H1 (cell line): ENCODE data around the gene XPO6. TPM values are rescaled to one million over a fixed set of nuclear protein-coding genes. Genes with fewer than 3 reads are reported as not detected.

ENCODE experiments used
- CTCF ChIA-PET: fragments of 300-600 bp; sonication (Branson Sonifier 250); formaldehyde crosslinking; loops from one replicate; lab custom pipeline; 2021; ENCODE audit not compliant: partially characterized antibody; lab: Charles Lee
- POLR2A ChIA-PET: fragments of 300-600 bp; sonication (Branson Sonifier 250); formaldehyde crosslinking; loops from one replicate; lab custom pipeline; 2021; ENCODE audit warnings: inconsistent platforms; ENCODE audit not compliant: partially characterized antibody; lab: Charles Lee
- DNase-seq, 2 experiments: peaks; one replicate each; pipeline versions ENCODE4 v3.0.0 to v3.0.0-alpha.2; 2010 to 2022; ENCODE audit warnings: low spot score in 2 of 2, low read depth in 1 of 2, mixed read lengths in 1 of 2
- FAIRE-seq: peaks from 2 replicates; lab custom pipeline; 2011; peaks lifted over from hg19 to GRCh38; lab: Jason Lieb, UNC
- H2AFZ ChIP-seq: 2 replicates; pipeline ENCODE4 v1.8.1; 2012; ENCODE audit warnings: low read length, inconsistent platforms
- H2AK5ac ChIP-seq: 2 replicates; pipeline ENCODE4 v1.6.1; 2013; ENCODE audit warnings: low read depth, low read length
- H2BK120ac ChIP-seq: replicated peaks from 2 replicates; pipeline ENCODE3; 2013; ENCODE audit warnings: low read depth, low read length, inconsistent platforms
- H2BK12ac ChIP-seq: 2 replicates; pipeline ENCODE4 v1.6.1; 2013; ENCODE audit warnings: low read depth, low read length
- H2BK15ac ChIP-seq: 2 replicates; pipeline ENCODE4 v1.6.1; 2013; ENCODE audit warnings: low read length
- H2BK20ac ChIP-seq: 2 replicates; pipeline ENCODE4 v1.6.1; 2013; ENCODE audit warnings: low read length
- H2BK5ac ChIP-seq: 2 replicates; pipeline ENCODE4 v1.6.1; 2013; ENCODE audit warnings: low read depth, low read length
- H3K14ac ChIP-seq: 2 replicates; pipeline ENCODE4 v1.6.1; 2013; ENCODE audit warnings: inconsistent platforms; ENCODE audit not compliant: insufficient read length
- H3K18ac ChIP-seq: 2 replicates; pipeline ENCODE4 v1.6.1; 2013; ENCODE audit warnings: low read length; ENCODE audit errors: extremely low read depth
- H3K23ac ChIP-seq: 2 replicates; pipeline ENCODE4 v1.6.1; 2013; ENCODE audit warnings: inconsistent platforms; ENCODE audit not compliant: insufficient read length
- H3K23me2 ChIP-seq: 2 replicates; pipeline ENCODE4 v1.6.1; 2013; ENCODE audit warnings: low read depth, low read length
- H3K27ac ChIP-seq: 2 replicates; pipeline ENCODE4 v1.6.1; 2011; ENCODE audit warnings: low read depth, low read length, inconsistent platforms
- H3K27me3 ChIP-seq, 4 experiments: replicated peaks in 1 of 4; 1 replicate in 1 of 4; 2 replicates in 3 of 4; pipeline versions ENCODE4 v1.6.1 to v1.8.1; 2011 to 2013; ENCODE audit warnings: low read length in 3 of 4, mild to moderate bottlenecking in 3 of 4, inconsistent platforms in 2 of 4, mixed read lengths in 2 of 4, moderate library complexity in 1 of 4; ENCODE audit not compliant: control insufficient read depth in 3 of 4, insufficient read depth in 3 of 4; ENCODE audit errors: extremely low read depth in 1 of 4
- H3K36me3 ChIP-seq, 4 experiments: 2 replicates each; pipeline versions ENCODE4 v1.6.1 to v1.8.1; 2011 to 2013; ENCODE audit warnings: mild to moderate bottlenecking in 4 of 4, low read length in 3 of 4, moderate library complexity in 2 of 4, control low read depth in 1 of 4, inconsistent platforms in 1 of 4; ENCODE audit not compliant: insufficient read depth in 4 of 4, control insufficient read depth in 2 of 4
- H3K4ac ChIP-seq: replicated peaks from 2 replicates; pipeline ENCODE3; 2013; ENCODE audit warnings: low read length, low read depth, mixed read lengths, inconsistent platforms; ENCODE audit not compliant: insufficient read length
- H3K4me1 ChIP-seq, 4 experiments: replicated peaks in 1 of 4; 1 replicate in 1 of 4; 2 replicates in 3 of 4; pipeline versions ENCODE4 v1.6.1 to v1.8.1; 2011 to 2013; ENCODE audit warnings: low read length in 3 of 4, inconsistent platforms in 2 of 4, mixed read lengths in 1 of 4; ENCODE audit not compliant: insufficient read depth in 4 of 4, control insufficient read depth in 3 of 4
- H3K4me2 ChIP-seq, 2 experiments: 2 replicates each; pipeline versions ENCODE4 v1.6.1 to v1.8.1; 2011 to 2013; ENCODE audit warnings: low read depth in 2 of 2, low read length in 2 of 2, control low read depth in 1 of 2, inconsistent platforms in 1 of 2, mild to moderate bottlenecking in 1 of 2; ENCODE audit not compliant: insufficient read depth in 1 of 2
- H3K4me3 ChIP-seq, 4 experiments: fragments of 200-600, 300-600 bp in 1 of 4; sonication (generic), shearing (Covaris generic), sonication (Bioruptor Twin) in 1 of 4; 2 replicates each; pipeline versions ENCODE4 v1.5.1 to v1.8.1; 2011 to 2016; ENCODE audit warnings: low read length in 4 of 4, low read depth in 3 of 4, control low read depth in 2 of 4, inconsistent platforms in 2 of 4, mild to moderate bottlenecking in 2 of 4, mixed read lengths in 1 of 4, moderate library complexity in 1 of 4; ENCODE audit not compliant: insufficient read depth in 2 of 4; ENCODE audit errors: extremely low read depth in 1 of 4
- H3K56ac ChIP-seq: replicated peaks from 2 replicates; pipeline ENCODE3; 2013; ENCODE audit warnings: low read depth, mild to moderate bottlenecking, mixed read lengths, low read length, inconsistent platforms; ENCODE audit not compliant: insufficient read length
- H3K79me1 ChIP-seq: 2 replicates; pipeline ENCODE4 v1.6.1; 2013; ENCODE audit warnings: low read depth, low read length, control low read depth
- H3K79me2 ChIP-seq, 2 experiments: 2 replicates each; pipeline versions ENCODE4 v1.6.1 to v1.8.1; 2012 to 2013; ENCODE audit warnings: low read length in 2 of 2, mild to moderate bottlenecking in 2 of 2, inconsistent platforms in 1 of 2; ENCODE audit not compliant: insufficient read depth in 2 of 2, control insufficient read depth in 1 of 2
- H3K9ac ChIP-seq, 4 experiments: replicated peaks in 1 of 4; 1 replicate in 1 of 4; 2 replicates in 3 of 4; pipeline versions ENCODE4 v1.6.1 to v1.8.1; 2011 to 2013; ENCODE audit warnings: low read depth in 3 of 4, low read length in 3 of 4, control low read depth in 2 of 4, mild to moderate bottlenecking in 2 of 4, moderate library complexity in 2 of 4, inconsistent platforms in 1 of 4; ENCODE audit errors: extremely low read depth in 1 of 4
- H3K9me3 ChIP-seq, 2 experiments: 2 replicates each; pipeline versions ENCODE4 v1.6.1 to v1.8.1; 2012 to 2013; ENCODE audit warnings: mild to moderate bottlenecking in 2 of 2, moderate library complexity in 2 of 2, control low read depth in 1 of 2, inconsistent platforms in 1 of 2, low read depth in 1 of 2, low read length in 1 of 2, mixed read lengths in 1 of 2; ENCODE audit not compliant: insufficient read depth in 2 of 2
- H4K20me1 ChIP-seq, 2 experiments: replicated peaks in 1 of 2; 2 replicates each; pipeline versions ENCODE3 to v1.8.1; 2011 to 2013; ENCODE audit warnings: inconsistent platforms in 2 of 2, low read length in 2 of 2, mild to moderate bottlenecking in 1 of 2; ENCODE audit not compliant: insufficient read depth in 2 of 2, control insufficient read depth in 1 of 2
- H4K5ac ChIP-seq: 2 replicates; pipeline ENCODE4 v1.6.1; 2013; ENCODE audit warnings: low read length, low read depth, mixed read lengths, inconsistent platforms; ENCODE audit not compliant: insufficient read length
- H4K8ac ChIP-seq: 2 replicates; pipeline ENCODE4 v1.8.0; 2013; ENCODE audit warnings: mild to moderate bottlenecking, moderate library complexity, low read length, inconsistent platforms; ENCODE audit not compliant: insufficient read depth; ENCODE audit errors: extremely low read depth
- H4K91ac ChIP-seq: replicated peaks from 2 replicates; pipeline ENCODE3; 2013; ENCODE audit warnings: low read length, mixed read lengths, inconsistent platforms; ENCODE audit not compliant: insufficient read length
- BACH1 ChIP-seq: IDR thresholded peaks from 2 replicates; pipeline ENCODE4 v1.6.1; 2012; ENCODE audit warnings: low read length, improper control_type of control experiment
- CTCF ChIP-seq, 3 experiments: IDR thresholded peaks; 1 replicate in 2 of 3; 2 replicates in 1 of 3; pipeline versions ENCODE4 v1.5.1 to v1.6.1; 2011; ENCODE audit warnings: low read length in 3 of 3, mild to moderate bottlenecking in 3 of 3, inconsistent platforms in 2 of 3, low read depth in 1 of 3, moderate library complexity in 1 of 3; ENCODE audit not compliant: insufficient read depth in 1 of 3; ENCODE audit errors: control extremely low read depth in 1 of 3
- JUN ChIP-seq: IDR thresholded peaks from 2 replicates; pipeline ENCODE4 v1.6.1; 2011; ENCODE audit warnings: low read depth, mild to moderate bottlenecking, improper control_type of control experiment, low read length
- JUND ChIP-seq: IDR thresholded peaks from 2 replicates; pipeline ENCODE4 v1.6.1; 2011; ENCODE audit warnings: mild to moderate bottlenecking, improper control_type of control experiment, low read length
- KDM1A ChIP-seq: fragments of 200-600, 300-600 bp; sonication (generic); IDR thresholded peaks from 2 replicates; pipeline ENCODE4 v1.7.1; 2016; ENCODE audit warnings: mild to moderate bottlenecking, low read length, borderline replicate concordance
- POLR2A ChIP-seq, 2 experiments: IDR thresholded peaks; 1 replicate in 1 of 2; 2 replicates in 1 of 2; pipeline ENCODE4 v1.6.1; 2011; ENCODE audit warnings: low read depth in 2 of 2, low read length in 2 of 2, mild to moderate bottlenecking in 2 of 2; ENCODE audit errors: control extremely low read depth in 1 of 2
- RAD21 ChIP-seq, 2 experiments: IDR thresholded peaks in 1 of 2; conservative IDR thresholded peaks in 1 of 2; 2 replicates each; pipeline ENCODE4 v1.6.1; 2011; ENCODE audit warnings: low read depth in 2 of 2, low read length in 2 of 2, improper control_type of control experiment in 1 of 2, inconsistent platforms in 1 of 2, mild to moderate bottlenecking in 1 of 2, moderate library complexity in 1 of 2
- RXRA ChIP-seq: IDR thresholded peaks from 2 replicates; pipeline ENCODE4 v1.6.1; 2011; ENCODE audit warnings: low read depth, mild to moderate bottlenecking, low read length, moderate library complexity; ENCODE audit not compliant: insufficient read depth
- TCF12 ChIP-seq: IDR thresholded peaks from 2 replicates; pipeline ENCODE4 v1.6.1; 2011; ENCODE audit warnings: low read depth, mild to moderate bottlenecking, low read length
- WGBS, 2 experiments: shearing (Covaris generic) in 1 of 2; methylation state at CpG; one replicate each; pipeline versions ENCODE4 v1.1.6 to v1.1.7; 2013 to 2015; ENCODE audit warnings: low lambda C conversion rate in 2 of 2, mixed read lengths in 2 of 2, inconsistent platforms in 1 of 2, low coverage in 1 of 2, missing lambda C conversion rate in 1 of 2; ENCODE audit not compliant: insufficient replicate concordance in 2 of 2, insufficient coverage in 1 of 2, insufficient read length in 1 of 2; ENCODE audit errors: extremely low coverage in 1 of 2, missing lambda C conversion rate in 1 of 2; 5-methylcytosine and 5-hydroxymethylcytosine counted together
- polyA plus RNA-seq, 7 experiments: library from polyadenylated mRNA; depleted of rRNA in 3 of 7; stranded (reverse) in 5 of 7; unstranded in 2 of 7; fragments of >200 nt in 5 of 7; fragments of 200-250 nt in 2 of 7; gene quantifications; 1 replicate in 5 of 7; 2 replicates in 1 of 7; 4 replicates in 1 of 7; pipeline versions ENCODE4 v1.2.1 to v1.2.3, GENCODE V29; 2011 to 2013; ENCODE audit warnings: missing spikeins in 2 of 7, mixed read lengths in 2 of 7
- total RNA-seq: library from RNA; stranded (reverse); fragmentation: NEBNext Ultra II Directional; extraction: Animal tissue kit (Norgen Biotek cat#: 25700); gene quantifications from 2 replicates; pipeline ENCODE4 v1.2.1, GENCODE V29; 2021

The XPO6 gene
- total and polyA plus RNA-seq, 2 of the 8 experiments (the other 6 are each of a cell fraction or from before 2014, with no cell fraction given) = 152 to 254 TPM

- TF ChIP-seq CTCF (IDR thresholded peaks at IDR 0.05; ENCODE audit: control extremely low read depth in 1 of 3, insufficient read depth in 1 of 3, low read depth in 1 of 3, low read length in 3 of 3) = peak; percentile 38 to 60 (median 41)
- TF ChIP-seq JUN = 0 out of 2 replicates have a peak, but pooled peaks have one; percentile 6
- no peak for TF ChIP-seq KDM1A
- peak; percentile 8 to 19; a peak in 1 of 4 replicates for TF ChIP-seq RAD21 (IDR thresholded peaks at IDR 0.05 in 1 of 2, conservative IDR thresholded peaks at IDR 0.05 in 1 of 2; ENCODE audit: low read depth in 2 of 2, low read length in 2 of 2)
- TF ChIP-seq POLR2A (IDR thresholded peaks at IDR 0.05; ENCODE audit: control extremely low read depth in 1 of 2, low read depth in 2 of 2, low read length in 2 of 2) = no peak
- peak; percentile 36; the same call in 1 of the 2 replicates for TF ChIP-seq JUND
- no peak for TF ChIP-seq TCF12
- TF ChIP-seq BACH1 = peak; percentile 55; the same call in 1 of the 2 replicates
- 0 out of 2 replicates have a peak, but pooled peaks have one; percentile 22 for TF ChIP-seq RXRA
- TF ChIP-seq, all 59 proteins: peak for 6
- no peak for FAIRE-seq
Observed at GRCh38 chr16:28202147-28202746, 9.5 kb downstream of the XPO6 start.

More at GRCh38 chr16:28202147-28202746, 9.5 kb downstream of the XPO6 start:
- H3K27me3 ChIP-seq = no peaks in the 10 kb centered on the region
- H3K18ac ChIP-seq = no peak overlapping the region
- no peak overlapping the region for H2BK15ac ChIP-seq
- H3K79me1 ChIP-seq = peaks cover 23% of the 10 kb centered on the region
- H4K8ac ChIP-seq = no peak overlapping the region
- no peak overlapping the region for H3K14ac ChIP-seq
- H3K27ac ChIP-seq = no peak overlapping the region
- peaks cover 17 to 18% of the 10 kb centered on the region in 2 experiments for H4K20me1 ChIP-seq
- H3K4ac ChIP-seq = no peak overlapping the region
- no peaks in the 10 kb centered on the region for H3K9me3 ChIP-seq
- H4K5ac ChIP-seq = no peak overlapping the region
- POLR2A ChIA-PET = interaction anchor here (0.9 kb wide), 1 partner anchor 8 kb away, joined by 3 read pairs; no protein-coding TSS in a partner anchor
- H3K23me2 ChIP-seq = no peaks in the 10 kb centered on the region
- no peak overlapping the region for H2BK120ac ChIP-seq
- CTCF ChIA-PET = interaction anchor here (1.2 to 2.0 kb wide), 6 partner anchors 9 to 119 kb away, joined by 3 to 7 read pairs (median 6); no protein-coding TSS in a partner anchor
- H3K4me3 ChIP-seq = no peak overlapping the region
- no peaks in the 10 kb centered on the region for H3K4me1 ChIP-seq
- WGBS, 2 experiments = 83% methylated on average over 6 of the region's 6 CpGs; no CpG with 5 or more reads in 1 of the 2 experiments
- no peak overlapping the region for H2BK5ac ChIP-seq
- H3K4me2 ChIP-seq = no peak overlapping the region
- no peak overlapping the region for H4K91ac ChIP-seq
- no peak overlapping the region for H3K23ac ChIP-seq
- peaks cover 16 to 88% of the 10 kb centered on the region in 2 experiments for H3K79me2 ChIP-seq
- no peak overlapping the region for H3K56ac ChIP-seq
- H3K9ac ChIP-seq = no peak overlapping the region
- peaks cover 0 to 38% (median 18%) of the 10 kb centered on the region in 4 experiments; a peak in 7 of 8 replicates for H3K36me3 ChIP-seq
- no peak for DNase-seq
- H2BK12ac ChIP-seq = no peak overlapping the region
- H2AFZ ChIP-seq = no peak overlapping the region
- no peak overlapping the region for H2BK20ac ChIP-seq
- no peak overlapping the region for H2AK5ac ChIP-seq
